T1000 (cell line): ENCODE measurements around the gene PLD2.

Experiments
- DNase-seq: peaks from one replicate; lab custom pipeline; 2025; ENCODE audit warnings: mixed read lengths; lab: John Stamatoyannopoulos, UW

PLD2 gene

DNA sequence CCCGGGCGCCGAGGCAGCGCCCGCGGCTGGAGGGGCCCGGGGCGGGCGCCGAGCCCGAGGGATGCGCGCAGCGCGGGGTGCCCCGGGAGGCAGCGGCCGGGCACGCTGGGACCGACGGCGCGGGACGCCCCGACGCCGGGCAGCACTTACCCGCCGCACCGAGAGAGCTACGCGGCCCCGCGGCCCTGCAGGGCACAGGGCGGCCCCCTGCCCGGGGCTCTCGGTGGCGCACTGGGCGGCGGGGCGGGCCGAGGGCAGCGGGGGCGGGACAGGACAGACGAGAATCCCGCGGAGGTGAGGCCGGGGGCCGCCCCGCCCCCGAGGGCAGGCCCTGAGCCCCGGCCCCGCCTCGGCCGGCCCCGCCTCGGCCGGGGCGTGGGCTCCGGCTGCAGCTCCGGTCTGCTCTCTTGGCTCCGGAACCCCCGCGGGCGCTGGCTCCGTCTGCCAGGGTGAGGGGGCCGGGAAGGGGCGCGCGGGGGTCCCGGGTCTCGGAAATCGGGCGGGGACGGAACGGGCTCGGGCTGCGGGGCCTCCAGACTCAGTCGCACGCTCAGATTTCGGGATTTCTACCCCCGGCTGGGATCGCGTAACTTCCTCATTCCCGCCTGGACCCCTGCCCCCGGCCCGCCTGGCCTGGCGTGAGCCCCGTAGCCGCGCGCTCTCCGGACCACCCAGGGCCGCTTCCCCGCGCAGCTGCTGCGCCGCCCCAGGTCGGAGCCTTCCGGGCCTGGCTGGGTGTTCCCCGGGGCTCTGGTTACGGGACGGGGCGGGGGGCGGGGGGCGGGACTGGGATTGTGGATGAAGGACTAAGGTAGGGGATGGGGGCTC, at the start of gene PLD2:
PLD2 (plus strand) TSS at position 376 of the 828 bp plus-strand sequence. CDS start 621 bp downstream, outside the sequence.
- DNase-seq = peak; percentile 77

GRCh38 chr17:4759776-4760236, 47.1 kb upstream of the PLD2 start:
- DNase-seq = no peak

- no peak for DNase-seq
Observed at GRCh38 chr17:4764595-4764994, 42.4 kb upstream of the PLD2 start.

GRCh38 chr17:4766201-4766600, 40.8 kb upstream of the PLD2 start:
- no peak for DNase-seq

DNA sequence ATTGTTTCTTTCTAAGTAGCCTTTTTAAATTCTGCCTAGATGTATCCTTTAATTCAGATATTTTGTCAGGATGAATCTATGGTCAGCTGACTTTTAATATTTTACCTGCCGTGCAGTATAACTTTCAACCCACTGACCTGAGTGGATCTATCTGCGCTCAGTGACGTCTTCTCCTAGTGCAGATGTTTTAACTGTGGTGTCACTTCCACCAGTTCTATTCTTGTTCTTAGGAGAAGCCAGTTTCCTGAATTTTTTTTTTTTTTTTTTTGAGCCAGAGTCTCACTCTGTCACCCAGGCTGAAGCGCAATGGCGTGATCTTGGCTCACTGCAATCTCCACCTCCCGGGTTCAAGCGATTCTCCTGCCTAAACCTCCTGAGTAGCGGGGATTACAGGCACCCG, 40.2 kb upstream of the PLD2 start:
- no peak for DNase-seq

- DNase-seq = no peak
Observed at GRCh38 chr17:4768298-4768697, 38.7 kb upstream of the PLD2 start.

- DNase-seq = no peak
Observed at GRCh38 chr17:4769628-4770027, 37.3 kb upstream of the PLD2 start.

DNA sequence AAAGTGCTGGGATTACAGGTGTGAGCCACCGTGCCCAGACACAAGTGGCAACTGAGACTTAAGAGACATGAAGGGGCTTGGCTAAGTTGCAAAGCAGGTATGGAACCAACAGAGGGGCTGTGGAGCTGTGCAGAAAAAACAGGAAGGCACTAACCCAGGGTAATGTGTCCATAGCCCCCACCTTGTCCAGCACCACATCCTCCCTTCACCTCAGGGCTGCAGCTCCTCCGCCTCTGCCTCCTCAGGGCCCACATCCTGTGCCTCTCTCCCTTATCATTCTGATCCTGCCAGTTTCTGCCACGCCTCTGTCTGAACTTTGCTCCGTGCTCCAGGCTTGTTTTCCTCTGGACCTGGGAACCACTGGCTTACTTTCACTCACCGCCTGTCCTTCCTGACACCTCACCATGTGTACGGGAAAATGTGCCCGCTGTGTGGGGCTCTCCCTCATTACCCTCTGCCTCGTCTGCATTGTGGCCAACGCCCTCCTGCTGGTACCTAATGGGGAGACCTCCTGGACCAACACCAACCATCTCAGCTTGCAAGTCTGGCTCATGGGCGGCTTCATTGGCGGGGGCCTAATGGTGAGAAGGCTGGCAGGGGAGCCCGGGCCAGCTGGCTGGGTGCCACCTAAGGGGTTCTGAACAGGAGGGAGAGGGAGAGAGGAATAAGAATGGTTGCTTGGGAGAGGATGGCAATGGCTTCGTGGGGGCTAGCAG, 35.3 kb upstream of the PLD2 start, which contains the start of gene TM4SF5:
TM4SF5 (plus strand) TSS at position 368 of the 716 bp plus-strand sequence; CDS start at position 405, 37 bp downstream.
- no peak for DNase-seq

DNA sequence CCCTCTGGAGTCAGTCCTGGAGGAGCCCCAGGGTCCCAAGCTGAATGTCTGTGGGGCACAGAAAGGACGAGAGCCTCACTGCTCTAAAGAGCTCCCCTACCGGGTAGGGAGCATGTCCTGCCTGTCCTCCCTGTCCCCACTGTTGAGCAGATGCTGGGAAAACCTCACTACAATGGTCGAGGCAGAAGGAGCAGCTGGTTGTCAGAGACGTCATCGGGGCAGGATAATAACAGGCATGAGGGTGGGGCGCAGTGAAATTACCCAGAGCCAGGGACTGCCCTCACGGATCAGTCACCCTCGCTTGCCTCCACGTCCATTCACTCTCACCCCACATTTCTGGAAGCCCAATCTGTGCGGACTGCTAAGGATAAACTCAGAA, 34.7 kb upstream of the PLD2 start:
- DNase-seq = no peak

- no peak for DNase-seq
Observed at GRCh38 chr17:4777969-4778760, 28.8 kb upstream of the PLD2 start.

DNA sequence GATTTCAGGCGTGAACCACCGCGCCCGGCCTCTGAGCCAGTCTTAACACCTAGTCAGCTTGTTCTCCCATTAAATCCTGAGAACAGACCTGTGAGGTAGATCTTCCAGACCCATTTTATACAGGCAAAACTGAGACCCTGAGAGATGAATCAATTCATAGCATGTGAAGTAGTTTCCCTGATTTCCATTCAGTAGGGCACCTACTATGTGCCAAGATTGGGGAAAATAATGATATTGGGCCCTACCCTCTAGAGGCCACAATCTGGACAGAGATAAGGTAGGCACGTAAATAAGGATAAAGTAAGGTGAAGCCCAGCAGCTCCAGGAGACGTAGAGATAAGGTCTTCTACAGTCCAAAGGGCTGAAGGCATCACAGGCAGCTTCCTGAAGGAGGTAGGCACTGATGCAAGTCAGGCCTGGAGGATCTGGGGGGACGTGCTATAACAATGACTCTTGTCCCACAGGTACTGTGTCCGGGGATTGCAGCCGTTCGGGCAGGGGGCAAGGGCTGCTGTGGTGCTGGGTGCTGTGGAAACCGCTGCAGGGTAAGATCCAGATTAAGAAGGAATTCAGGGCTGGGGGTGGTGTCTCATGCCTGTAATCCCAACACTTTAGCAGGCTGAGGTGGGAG, 26.5 kb upstream of the PLD2 start:
- DNase-seq = no peak

DNA sequence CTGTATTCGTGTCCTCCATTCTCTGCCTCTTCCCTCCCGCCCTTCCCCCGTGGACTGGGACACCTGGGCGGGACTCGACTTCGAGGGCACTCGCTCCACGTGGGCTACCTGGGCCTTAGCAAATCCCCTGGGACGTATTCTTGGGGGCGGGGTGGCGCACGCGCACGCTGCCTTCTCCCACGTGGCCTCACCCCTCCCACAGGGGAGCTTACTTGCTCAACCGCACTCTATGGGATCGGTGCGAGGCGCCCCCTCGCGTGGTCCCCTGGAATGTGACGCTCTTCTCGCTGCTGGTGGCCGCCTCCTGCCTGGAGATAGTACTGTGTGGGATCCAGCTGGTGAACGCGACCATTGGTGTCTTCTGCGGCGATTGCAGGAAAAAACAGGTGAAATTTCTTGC, 24.3 kb upstream of the PLD2 start:
- DNase-seq = no peak

DNA sequence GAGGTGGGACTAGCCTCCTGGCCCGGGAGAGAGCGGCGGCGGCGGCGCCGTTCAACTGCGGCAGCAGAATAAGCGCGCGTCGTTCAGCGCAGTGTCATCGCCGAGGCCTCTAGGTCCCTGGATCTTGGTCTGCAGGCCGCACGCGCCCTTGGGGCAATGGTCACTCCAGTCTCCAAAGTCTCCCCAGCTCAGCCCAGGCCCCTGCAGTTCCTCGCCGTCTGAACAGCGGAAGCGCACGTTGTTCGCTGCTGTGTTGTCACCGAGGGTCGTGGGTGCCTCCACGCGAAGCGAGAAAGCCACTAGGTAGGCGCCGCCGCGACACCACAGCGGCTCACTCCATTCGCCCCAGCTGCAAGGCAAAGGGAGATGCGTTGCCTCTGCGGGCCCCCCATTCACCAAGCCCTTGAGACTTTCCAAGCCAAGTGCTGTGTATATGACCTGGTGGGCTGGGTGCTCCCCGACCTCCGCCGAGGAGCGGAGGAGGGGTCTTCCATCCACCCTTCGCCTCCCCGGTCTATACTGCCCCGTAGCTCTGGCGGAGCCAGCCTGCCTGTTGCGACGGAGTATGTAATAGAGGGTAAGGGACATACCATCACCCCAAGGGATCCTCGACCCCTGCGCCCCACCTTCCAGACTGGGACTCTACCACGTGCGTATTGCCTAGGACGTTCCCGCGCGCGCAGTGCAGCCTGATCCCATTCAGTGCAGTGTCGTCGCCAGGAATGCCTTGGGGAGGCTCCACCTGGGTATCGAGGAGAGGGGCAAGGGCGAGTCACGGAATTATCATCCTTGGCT, 21.4 kb upstream of the PLD2 start:
- DNase-seq = no peak

GRCh38 chr17:4786106-4786511, 20.8 kb upstream of the PLD2 start, which contains the start of gene VMO1:
Gene VMO1 (minus strand): TSS chr17:4786364. CDS start chr17:4786352, 12 bp downstream.
- DNase-seq = no peak

DNA sequence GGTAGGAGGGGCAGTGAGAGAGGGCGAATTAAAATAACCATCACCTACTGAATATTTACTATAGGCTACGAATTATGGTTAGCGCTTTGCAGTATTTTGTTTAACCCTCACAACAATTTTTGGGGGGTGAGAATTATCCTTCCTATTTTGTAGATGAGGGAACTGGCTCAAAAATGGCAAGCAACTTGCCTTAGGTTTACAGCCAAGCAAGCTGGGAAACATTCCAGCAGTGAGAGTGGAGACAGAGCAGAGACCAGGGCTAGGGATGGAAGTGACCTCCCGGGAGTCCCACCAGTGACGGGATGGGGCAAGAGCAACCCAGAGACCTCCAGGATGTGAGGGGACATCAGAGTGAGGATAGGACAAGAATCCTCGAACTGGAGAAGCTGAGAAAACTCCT, 20.4 kb upstream of the PLD2 start:
- no peak for DNase-seq

GRCh38 chr17:4788159-4788806, 18.7 kb upstream of the PLD2 start:
- DNase-seq = no peak

DNA sequence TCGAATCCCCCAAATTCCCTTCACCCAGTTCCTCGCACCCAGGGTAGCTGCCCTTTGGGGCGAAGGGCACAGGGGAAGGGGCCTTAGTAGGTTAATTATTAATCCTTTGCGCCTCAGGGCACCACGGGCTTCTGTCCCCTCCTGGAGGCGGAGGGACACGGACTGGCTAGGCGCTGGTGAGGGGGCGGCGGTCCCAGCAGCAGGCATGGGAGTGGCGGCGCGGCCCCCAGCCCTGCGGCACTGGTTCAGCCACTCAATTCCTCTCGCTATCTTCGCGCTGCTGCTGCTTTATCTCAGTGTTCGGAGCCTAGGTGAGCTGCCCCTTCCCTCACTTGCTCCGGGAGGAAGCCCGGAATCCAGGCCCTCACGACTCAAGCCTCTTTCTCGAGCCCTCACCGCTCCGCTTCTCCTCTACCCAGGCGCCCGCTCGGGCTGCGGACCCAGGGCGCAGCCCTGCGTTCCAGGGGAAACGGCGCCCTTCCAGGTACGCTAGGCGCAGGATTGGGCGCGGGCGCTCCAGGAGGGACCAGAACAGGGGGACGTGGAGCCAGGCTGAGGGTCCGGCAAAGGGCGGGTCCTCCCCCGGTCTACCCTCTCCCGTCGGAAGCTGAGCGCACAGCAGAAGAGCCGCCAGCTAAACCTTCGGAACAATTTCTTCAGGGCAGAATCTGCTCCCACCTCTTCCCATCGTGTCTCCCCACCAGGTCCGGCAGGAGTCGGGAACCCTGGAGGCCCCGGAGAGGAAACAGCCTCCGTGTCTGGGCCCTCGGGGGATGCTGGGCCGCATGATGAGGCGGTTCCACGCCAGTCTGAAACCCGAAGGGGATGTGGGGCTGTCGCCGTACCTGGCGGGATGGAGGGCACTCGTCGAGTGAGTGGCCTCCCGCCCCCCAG, 17.9 kb upstream of the PLD2 start, which contains the start of gene GLTPD2:
GLTPD2 (plus strand) TSS at position 158 of the 894 bp plus-strand sequence; CDS start at position 206, 48 bp downstream.
- no peak for DNase-seq

DNA sequence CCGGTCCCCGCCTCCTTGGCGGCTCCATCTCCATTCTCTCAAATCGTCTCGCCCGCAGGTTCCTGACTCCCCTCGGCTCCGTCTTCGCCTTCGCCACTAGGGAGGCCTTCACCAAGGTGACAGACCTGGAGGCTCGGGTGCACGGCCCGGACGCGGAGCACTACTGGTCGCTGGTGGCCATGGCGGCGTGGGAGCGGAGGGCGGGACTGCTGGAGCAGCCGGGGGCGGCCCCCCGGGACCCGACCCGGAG, 17.3 kb upstream of the PLD2 start:
- DNase-seq = no peak

DNA sequence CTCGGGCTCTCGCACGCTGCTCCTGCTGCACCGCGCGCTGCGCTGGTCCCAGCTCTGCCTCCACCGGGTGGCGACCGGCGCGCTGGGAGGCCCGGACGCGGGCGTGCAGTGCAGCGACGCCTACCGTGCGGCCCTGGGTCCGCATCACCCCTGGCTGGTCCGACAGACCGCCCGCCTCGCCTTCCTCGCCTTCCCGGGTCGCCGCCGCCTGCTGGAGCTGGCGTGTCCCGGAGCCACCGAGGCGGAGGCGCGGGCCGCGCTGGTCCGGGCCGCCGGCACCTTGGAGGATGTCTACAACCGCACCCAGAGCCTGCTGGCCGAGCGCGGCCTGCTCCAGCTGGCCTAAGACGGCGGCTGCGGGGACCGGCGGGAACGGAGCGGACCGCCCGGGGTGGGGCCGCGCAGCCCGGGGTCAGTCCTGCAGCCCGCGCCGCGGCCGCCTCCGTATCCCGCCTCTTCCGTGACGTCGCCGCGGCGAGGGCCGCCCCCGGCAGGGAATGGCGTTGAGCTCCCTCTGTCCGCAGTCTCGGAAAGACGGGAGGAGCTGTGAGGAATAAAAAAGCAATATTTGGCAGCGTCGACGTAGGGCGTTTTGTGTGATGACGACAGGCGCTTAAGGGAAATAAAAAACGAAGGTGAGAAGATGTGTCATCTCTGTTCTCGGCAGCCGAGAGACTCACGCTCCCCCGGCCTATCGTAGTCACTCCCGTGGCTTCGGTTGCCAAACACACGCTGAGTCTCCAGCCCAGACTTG, 16.8 kb upstream of the PLD2 start:
- peak; percentile 81 for DNase-seq
